ENCODE results near the gene OTX2.

The OTX2 gene

GRCh38 chr14:56813143-56813551, 2.9 kb upstream of the OTX2 start:
- H3K4me3 ChIP-seq (ENCODE audit: control insufficient read depth, low read depth, low read length): no peak overlapping the region
- TF ChIP-seq, protein P1, sequence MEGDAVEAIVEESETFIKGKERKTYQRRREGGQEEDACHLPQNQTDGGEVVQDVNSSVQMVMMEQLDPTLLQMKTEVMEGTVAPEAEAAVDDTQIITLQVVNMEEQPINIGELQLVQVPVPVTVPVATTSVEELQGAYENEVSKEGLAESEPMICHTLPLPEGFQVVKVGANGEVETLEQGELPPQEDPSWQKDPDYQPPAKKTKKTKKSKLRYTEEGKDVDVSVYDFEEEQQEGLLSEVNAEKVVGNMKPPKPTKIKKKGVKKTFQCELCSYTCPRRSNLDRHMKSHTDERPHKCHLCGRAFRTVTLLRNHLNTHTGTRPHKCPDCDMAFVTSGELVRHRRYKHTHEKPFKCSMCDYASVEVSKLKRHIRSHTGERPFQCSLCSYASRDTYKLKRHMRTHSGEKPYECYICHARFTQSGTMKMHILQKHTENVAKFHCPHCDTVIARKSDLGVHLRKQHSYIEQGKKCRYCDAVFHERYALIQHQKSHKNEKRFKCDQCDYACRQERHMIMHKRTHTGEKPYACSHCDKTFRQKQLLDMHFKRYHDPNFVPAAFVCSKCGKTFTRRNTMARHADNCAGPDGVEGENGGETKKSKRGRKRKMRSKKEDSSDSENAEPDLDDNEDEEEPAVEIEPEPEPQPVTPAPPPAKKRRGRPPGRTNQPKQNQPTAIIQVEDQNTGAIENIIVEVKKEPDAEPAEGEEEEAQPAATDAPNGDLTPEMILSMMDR (IDR thresholded peaks at IDR 0.05; ENCODE audit: control insufficient read depth, insufficient read depth, low read depth, low read length, missing control alignments): no peak
- no peak for DNase-seq (ENCODE audit: low read depth)

- H3K4me3 ChIP-seq (ENCODE audit: control insufficient read depth, low read depth, low read length): no peak overlapping the region
- DNase-seq (ENCODE audit: low read depth): no peak
- TF ChIP-seq, protein P1 (IDR thresholded peaks at IDR 0.05; ENCODE audit: control insufficient read depth, insufficient read depth, low read depth, low read length, missing control alignments): no peak
Measured at GRCh38 chr14:56812364-56813141, 2.3 kb upstream of the OTX2 start.

DNA sequence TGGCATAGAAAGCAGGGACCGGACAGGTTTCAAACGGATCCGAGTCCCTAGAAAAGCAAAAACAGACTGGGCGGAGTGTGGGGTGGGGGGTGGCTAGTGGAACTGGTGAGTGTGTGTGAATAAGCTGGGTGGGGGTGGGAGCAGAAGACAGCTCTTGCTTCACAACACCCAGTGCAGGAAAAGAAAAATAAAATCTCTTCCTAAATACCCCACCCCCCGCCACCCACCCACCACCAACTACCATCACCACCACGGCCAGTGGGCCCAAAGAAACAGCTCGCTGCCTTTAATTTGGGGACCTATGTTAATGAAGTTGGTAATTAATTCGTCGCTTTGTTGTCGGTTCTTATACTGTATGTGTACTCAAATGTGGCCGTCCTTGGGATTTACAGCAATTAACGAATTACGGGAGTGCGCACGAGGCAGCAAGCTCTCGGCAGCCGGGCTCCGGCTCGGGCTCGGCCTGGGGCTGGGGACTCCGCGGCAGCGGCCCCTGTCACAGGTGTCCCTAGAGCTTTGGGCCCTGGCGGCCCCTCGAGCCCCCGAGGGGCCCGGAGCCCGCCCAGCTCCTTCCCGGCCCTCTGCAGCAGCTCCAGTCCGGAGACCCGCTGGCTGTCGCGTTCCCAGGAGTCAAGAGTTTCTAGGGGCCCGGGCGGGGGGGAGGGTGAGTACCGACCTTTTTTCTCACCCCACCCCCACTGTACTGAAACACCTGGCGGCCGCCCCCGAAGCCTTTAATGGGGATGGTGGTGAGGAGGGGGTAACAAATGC, 1.5 kb upstream of the OTX2 start:
- TF ChIP-seq, protein P1 (IDR thresholded peaks at IDR 0.05; ENCODE audit: control insufficient read depth, insufficient read depth, low read depth, low read length, missing control alignments): no peak
- DNase-seq (ENCODE audit: low read depth): no peak
- no peak overlapping the region for H3K4me3 ChIP-seq (ENCODE audit: control insufficient read depth, low read depth, low read length)

- TF ChIP-seq, protein P1 (IDR thresholded peaks at IDR 0.05; ENCODE audit: control insufficient read depth, insufficient read depth, low read depth, low read length, missing control alignments): no peak
- H3K4me3 ChIP-seq (ENCODE audit: control insufficient read depth, low read depth, low read length): no peak overlapping the region
- DNase-seq (ENCODE audit: low read depth): no peak
Measured at GRCh38 chr14:56810836-56811592, 735 bp upstream of the OTX2 start.

- no peak for DNase-seq (ENCODE audit: low read depth)
- H3K4me3 ChIP-seq (ENCODE audit: control insufficient read depth, low read depth, low read length): no peak overlapping the region
- TF ChIP-seq, protein P1 (IDR thresholded peaks at IDR 0.05; ENCODE audit: control insufficient read depth, insufficient read depth, low read depth, low read length, missing control alignments): no peak
Measured at GRCh38 chr14:56809270-56810146, 771 bp downstream of the OTX2 start.

Data from AG09309 (cell line).